ENCODE results near the gene FNDC3B.

FNDC3B gene

DNA sequence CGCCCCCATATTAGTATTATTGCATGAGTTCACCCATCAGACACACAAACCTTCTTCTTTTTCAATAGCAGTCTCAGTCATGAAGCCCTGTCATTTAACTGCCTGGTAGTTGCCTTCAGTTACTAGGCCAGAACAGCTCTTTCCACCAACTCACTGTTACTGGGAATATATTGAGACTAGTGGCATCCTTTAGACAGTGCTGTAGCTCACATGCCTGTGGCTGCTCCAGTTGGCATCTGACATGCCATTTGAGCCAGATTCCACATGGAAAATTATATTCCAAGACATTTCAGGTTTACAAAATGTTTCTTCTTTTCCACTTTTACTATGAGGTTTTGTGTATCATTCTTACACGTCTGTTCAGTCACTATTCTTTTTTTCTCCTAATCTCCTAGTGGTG, 262.8 kb downstream of the FNDC3B start:
- DNase-seq = no peak

GRCh38 chr3:172303181-172303580, 263.8 kb downstream of the FNDC3B start:
- DNase-seq = no peak

DNA sequence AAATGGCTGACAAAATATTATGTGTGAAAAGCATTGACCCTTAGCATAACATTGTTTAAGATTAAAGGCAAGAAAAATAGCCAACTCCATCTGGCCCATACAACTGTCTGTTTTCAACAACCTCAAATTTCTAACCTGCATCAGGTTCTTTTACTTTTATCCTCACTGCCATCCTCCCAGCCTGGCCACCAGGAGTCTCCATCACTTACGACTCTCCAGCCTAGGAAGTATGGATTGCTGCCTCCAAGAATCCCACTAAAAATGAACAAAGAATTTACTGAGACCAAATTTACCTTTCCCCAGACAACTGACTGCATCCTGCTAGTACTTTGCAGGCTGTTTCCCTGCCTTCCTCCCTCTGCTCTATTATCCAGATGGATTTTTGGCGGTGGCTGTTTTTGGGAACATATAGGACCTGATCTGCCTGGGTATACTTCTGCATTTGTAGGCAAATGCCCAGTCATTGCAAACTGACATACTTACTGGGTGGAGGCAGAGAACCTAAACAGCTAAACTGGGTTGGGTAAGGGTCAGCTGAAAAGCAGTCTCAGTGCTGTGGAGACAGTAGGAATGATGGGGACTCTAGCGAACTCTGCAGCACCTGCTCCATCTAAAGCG, 264.7 kb downstream of the FNDC3B start:
- no peak for DNase-seq

- no peak for DNase-seq
These were observed 266.2 kb downstream of the FNDC3B start for GRCh38 chr3:172305552-172305951.

GRCh38 chr3:172305974-172306373, 266.6 kb downstream of the FNDC3B start:
- no peak for DNase-seq

DNA sequence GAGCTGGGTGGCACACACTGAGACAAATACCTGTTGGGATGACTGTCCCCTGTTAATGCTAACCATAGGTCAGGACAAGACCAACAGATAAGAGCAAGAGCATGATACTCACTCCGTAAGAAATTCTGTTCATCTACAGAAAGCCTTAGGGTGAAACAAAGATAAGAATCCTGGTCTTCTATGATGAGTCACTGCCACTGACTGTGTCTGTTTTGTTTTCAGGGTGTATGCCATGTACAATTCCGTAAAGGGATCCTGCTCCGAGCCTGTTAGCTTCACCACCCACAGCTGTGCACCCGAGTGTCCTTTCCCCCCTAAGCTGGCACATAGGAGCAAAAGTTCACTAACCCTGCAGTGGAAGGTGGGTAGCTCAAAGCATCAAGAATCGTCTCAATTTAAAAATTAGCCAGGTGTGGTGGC, 267.8 kb downstream of the FNDC3B start:
- DNase-seq = no peak

- DNase-seq = no peak
These were observed 269.7 kb downstream of the FNDC3B start for GRCh38 chr3:172309059-172309458.

GRCh38 chr3:172309741-172310427, 270.5 kb downstream of the FNDC3B start:
- no peak for DNase-seq

DNA sequence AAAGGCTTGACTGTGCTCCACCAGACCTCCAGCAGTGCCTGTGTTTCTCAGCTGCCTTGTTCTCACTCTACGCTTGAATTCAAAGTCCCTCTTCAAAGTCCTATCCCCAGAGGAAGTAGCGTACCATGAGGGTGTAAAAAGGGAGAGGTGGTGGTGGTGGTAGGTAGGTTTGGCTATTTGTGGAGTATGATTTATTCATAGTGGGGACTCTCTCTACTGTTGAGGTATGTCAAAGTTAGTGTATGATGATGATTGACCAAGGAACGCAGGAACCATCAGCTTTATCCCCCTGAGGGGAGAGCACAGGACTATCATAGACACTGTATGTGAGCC, 271.0 kb downstream of the FNDC3B start:
- DNase-seq = no peak

DNA sequence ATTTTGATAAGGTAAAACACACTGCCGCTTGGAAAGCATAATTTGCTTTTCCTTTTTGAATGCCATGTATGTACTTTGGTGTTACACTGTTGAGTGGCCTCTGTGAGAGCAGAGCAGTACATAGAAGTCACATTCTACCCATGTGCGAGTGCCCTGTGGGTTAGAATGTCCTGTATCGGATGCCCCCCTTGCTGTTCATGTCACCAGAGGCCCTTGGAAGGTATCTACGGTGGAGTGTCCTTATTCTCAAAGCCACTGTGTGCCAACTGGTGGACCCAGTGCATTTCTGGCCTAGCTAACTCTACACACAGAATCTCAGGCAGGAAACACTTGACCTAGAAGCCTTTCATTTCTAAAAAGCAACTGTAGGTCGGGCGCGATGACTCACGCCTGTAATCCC, 271.8 kb downstream of the FNDC3B start:
- DNase-seq = no peak

DNA sequence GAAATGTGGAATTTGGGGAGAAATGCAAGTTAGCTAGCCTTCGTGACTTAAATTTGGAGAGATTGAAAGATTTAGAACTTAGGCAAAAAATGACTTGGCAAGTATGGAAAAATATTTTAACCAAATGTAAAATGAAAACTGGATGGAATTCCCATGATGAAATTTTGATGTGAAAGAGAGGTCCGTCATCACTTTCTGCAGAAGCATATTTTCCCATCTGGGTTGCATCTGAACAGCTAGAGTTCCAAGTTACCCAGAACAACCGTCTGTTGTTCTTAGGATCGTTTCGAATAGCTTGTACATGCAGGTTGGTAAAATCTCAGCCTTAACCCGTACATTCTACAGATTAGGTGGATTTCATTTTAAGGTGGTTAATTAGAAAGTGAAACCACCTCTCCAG, 272.6 kb downstream of the FNDC3B start:
- DNase-seq = no peak

DNA sequence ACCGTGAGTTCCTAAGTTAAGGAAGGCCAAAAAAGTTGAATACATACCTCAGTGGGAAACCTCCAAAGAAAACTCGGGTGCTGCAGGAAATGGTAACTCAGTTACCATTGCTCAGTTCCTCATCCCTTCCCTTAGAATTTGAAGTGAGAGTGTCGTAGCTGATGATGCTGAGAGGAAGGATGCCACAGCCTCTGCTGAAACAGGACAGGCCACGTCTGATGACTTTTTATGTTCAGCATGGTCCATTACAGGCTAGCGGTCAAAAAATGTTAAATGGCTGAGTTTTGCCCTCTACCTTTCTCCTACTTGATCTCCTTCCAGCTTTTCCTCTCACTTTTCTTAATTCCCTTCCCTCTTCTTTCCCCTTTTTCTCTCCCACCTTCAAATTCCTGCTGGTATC, 273.3 kb downstream of the FNDC3B start:
- DNase-seq = no peak

GRCh38 chr3:172313671-172314070, 274.3 kb downstream of the FNDC3B start:
- no peak for DNase-seq

- DNase-seq = no peak
These were observed 275.3 kb downstream of the FNDC3B start for GRCh38 chr3:172314591-172315160.

- DNase-seq = no peak
These were observed 276.2 kb downstream of the FNDC3B start for GRCh38 chr3:172315401-172316091.

GRCh38 chr3:172316758-172317157, 277.4 kb downstream of the FNDC3B start:
- DNase-seq = no peak

DNA sequence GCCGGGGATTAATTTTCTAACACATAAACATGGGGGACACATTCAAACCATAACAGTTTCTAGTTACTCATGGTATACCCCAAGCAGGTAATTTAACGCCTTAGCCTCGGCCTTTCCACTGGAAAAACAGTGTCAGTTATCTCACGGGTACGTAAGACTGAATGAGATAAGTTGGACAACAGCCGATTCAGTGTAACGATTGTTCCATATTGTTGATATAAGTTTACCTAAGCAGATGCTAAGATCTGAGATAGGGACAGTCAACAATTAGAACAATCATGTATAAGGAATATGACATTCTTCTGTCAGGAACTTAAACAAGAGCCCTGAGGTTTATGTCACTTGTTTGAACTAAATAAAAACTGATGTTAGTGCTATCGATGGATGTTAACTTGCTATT, 278.1 kb downstream of the FNDC3B start:
- DNase-seq = no peak

GRCh38 chr3:172317984-172318383, 278.6 kb downstream of the FNDC3B start:
- DNase-seq = no peak

DNA sequence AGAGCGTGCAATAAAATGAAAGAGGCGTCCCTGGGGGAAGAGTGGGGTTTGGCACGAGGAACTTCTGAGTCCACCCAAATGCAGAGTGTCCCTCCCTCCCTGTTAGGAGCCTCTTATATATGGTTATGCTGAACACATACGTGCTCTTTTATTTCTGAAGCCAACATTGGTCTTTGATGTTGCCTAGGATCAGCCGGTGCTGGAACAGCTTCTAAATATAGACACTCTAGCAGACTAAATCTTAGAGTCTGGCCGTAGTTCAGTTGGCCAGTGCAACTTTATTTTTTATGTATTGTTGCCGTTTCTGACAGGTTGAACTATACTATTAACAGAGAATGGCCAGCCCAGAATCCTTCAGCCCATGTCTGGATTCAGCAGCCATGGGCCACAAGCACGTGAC, 280.2 kb downstream of the FNDC3B start:
- DNase-seq = no peak

DNA sequence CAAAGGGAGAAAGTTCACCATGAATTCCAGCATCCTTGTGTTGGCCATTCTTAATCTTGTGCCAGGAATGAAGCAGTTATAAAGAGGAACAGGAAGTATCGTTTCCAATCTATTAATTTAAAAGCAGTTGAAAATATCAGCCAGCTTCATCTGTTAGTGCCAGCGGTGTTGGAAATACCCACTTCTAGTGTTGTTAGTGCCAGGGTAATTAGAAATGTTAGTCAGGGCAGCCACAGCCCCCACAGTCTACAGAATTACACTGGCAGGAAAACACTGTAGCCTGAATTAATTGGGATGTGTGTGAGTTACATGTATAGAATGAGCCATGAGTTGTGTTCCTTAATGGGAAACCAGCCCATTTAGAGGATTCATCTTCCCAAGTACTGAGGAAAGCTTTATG, 281.1 kb downstream of the FNDC3B start:
- no peak for DNase-seq

- DNase-seq = no peak
These were observed 281.7 kb downstream of the FNDC3B start for GRCh38 chr3:172321035-172321434.

DNA sequence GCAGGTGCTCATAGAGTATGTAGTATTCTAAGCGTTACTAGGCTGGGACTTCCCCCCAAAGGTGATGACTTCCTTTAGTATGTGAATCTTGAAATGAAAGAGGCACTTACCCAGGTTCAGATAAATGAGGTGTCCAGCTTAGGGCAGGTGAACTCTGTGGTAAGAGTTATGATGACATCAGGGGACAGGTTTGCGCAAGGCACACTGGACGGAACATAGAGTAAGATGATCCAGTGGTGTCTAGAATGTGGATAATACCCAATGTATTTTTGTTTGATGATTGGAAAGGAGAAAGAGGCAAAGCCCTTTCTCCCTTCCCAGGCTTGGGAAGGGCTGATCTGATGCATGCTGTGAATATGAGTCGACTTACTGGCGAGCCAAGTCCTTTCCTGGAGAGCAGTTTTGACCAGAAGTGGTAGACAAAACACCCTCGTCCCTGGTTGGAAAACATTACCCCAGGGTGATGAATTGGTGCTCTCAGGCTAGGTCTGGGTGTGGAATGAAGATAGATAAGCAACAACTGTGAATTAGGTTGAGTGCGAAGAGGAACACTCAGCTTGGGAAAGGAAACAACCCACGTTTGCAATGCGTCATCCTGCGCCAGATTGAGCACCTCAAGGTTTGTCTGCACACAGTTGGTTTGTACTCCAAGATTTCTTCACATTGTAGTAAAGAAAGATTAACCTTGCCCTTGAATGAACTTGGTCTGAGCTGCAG, 284.7 kb downstream of the FNDC3B start:
- DNase-seq = no peak

GRCh38 chr3:172324611-172325203, 285.3 kb downstream of the FNDC3B start:
- DNase-seq = no peak

Measured in CD4-positive, alpha-beta T cell treated with Interleukin-15 for 1 hour (primary cell).